Measurements from ENCODE around the gene ACOXL. TPM values are rescaled to one million over a fixed set of nuclear protein-coding genes. Genes with fewer than 3 reads are reported as not detected.

Gene ACOXL
- total and polyA plus RNA-seq, 2 of the 8 experiments (the other 6 are each of a cell fraction or from before 2014, with no cell fraction given) = 11.4 to 20.6 TPM

- no peak for TF ChIP-seq USF2 (IDR thresholded peaks at IDR 0.05; ENCODE audit: low read length)
- TF ChIP-seq POU5F1 (IDR thresholded peaks at IDR 0.05; ENCODE audit: low read depth, low read length) = no peak
- TF ChIP-seq TBP (IDR thresholded peaks at IDR 0.05; ENCODE audit: low read depth, low read length) = no peak
- TF ChIP-seq SIRT6 (IDR thresholded peaks at IDR 0.05; ENCODE audit: low read length) = no peak
- no peak for TF ChIP-seq RBBP5 (IDR thresholded peaks at IDR 0.05; ENCODE audit: borderline replicate concordance, low read depth, low read length)
Measured at GRCh38 chr2:110891626-110892025, 159.3 kb downstream of the ACOXL start (continued).
